ENCODE measurements around the gene CABLES1. TPM values are rescaled to one million over a fixed set of nuclear protein-coding genes. Genes with fewer than 3 reads are reported as not detected.

CABLES1 gene
- total RNA-seq, 1 experiment from 2014 or later, result 11.8 TPM

- ChIA-PET CTCF (no interaction called here), POLR2A (ENCODE audit: unreplicated experiment) (no interaction called here)
These were observed 118.3 kb downstream of the CABLES1 start for GRCh38 chr18:23253630-23254029.

GRCh38 chr18:23257137-23257536 lies 121.9 kb downstream of the CABLES1 start:
- Histone ChIP-seq H3K4me3 (no peak overlapping the region), H3K9me3 (ENCODE audit: insufficient read depth, low read depth) (no peaks in the 10 kb centered on the region), H3K4me2 (no peak overlapping the region), H4K20me1 (ENCODE audit: insufficient read depth) (no peaks in the 10 kb centered on the region), H3F3A (ENCODE audit: insufficient read depth, low read depth) (peaks cover 29% of the 10 kb centered on the region), H3K36me3 (ENCODE audit: low read depth) (no peaks in the 10 kb centered on the region), H2AFZ (no peak overlapping the region), H3K4me1 (replicated peaks; ENCODE audit: insufficient read depth) (peaks cover 40% of the 10 kb centered on the region), H3K9me2 (ENCODE audit: insufficient read depth) (no peaks in the 10 kb centered on the region), H3K79me2 (ENCODE audit: low read depth) (no peaks in the 10 kb centered on the region), H3K27ac (no peak overlapping the region), H3K27me3 (ENCODE audit: insufficient read depth, low read depth) (no peaks in the 10 kb centered on the region)
- DNase-seq, result no peak
- CTCF ChIA-PET, result no interaction called here
- POLR2A ChIA-PET (ENCODE audit: unreplicated experiment), result no interaction called here
- intact Hi-C loops (cut with micrococcal nuclease; ENCODE audit: unreplicated experiment), result no loop called here
- TF ChIP-seq CTCF (conservative IDR thresholded peaks at IDR 0.05), result no peak
- TF ChIP-seq EZH2 (IDR thresholded peaks at IDR 0.05; ENCODE audit: low read depth), result no peak
- no TSS peak for BruUV-seq (replicated peaks)

More at GRCh38 chr18:23253630-23254029, 118.3 kb downstream of the CABLES1 start:
- H3K4me3 ChIP-seq, result no peak overlapping the region
- no peaks in the 10 kb centered on the region for H3K27me3 ChIP-seq (ENCODE audit: insufficient read depth, low read depth)
- H3K27ac ChIP-seq, result no peak overlapping the region
- no peak for DNase-seq
- H3K4me1 ChIP-seq (replicated peaks; ENCODE audit: insufficient read depth), result peaks cover 5% of the 10 kb centered on the region
- H4K20me1 ChIP-seq (ENCODE audit: insufficient read depth), result no peaks in the 10 kb centered on the region
- no peak overlapping the region for H2AFZ ChIP-seq
- BruUV-seq (replicated peaks), result no TSS peak
- intact Hi-C loops (cut with micrococcal nuclease; ENCODE audit: unreplicated experiment), result no loop called here
- TF ChIP-seq CTCF (conservative IDR thresholded peaks at IDR 0.05), result no peak
- TF ChIP-seq EZH2 (IDR thresholded peaks at IDR 0.05; ENCODE audit: low read depth), result no peak
- H3K9me2 ChIP-seq (ENCODE audit: insufficient read depth), result no peaks in the 10 kb centered on the region
- no peaks in the 10 kb centered on the region for H3K36me3 ChIP-seq (ENCODE audit: low read depth)
- H3F3A ChIP-seq (ENCODE audit: insufficient read depth, low read depth), result no peaks in the 10 kb centered on the region
- H3K4me2 ChIP-seq, result no peak overlapping the region
- H3K9me3 ChIP-seq (ENCODE audit: insufficient read depth, low read depth), result no peaks in the 10 kb centered on the region
- H3K79me2 ChIP-seq (ENCODE audit: low read depth), result no peaks in the 10 kb centered on the region

- Histone ChIP-seq H3K4me3 (no peak overlapping the region), H2AFZ (no peak overlapping the region), H3K79me2 (ENCODE audit: low read depth) (no peaks in the 10 kb centered on the region), H3K4me2 (no peak overlapping the region), H3K36me3 (ENCODE audit: low read depth) (no peaks in the 10 kb centered on the region), H3K27ac (no peak overlapping the region), H3K4me1 (replicated peaks; ENCODE audit: insufficient read depth) (peaks cover 45% of the 10 kb centered on the region), H3K9me2 (ENCODE audit: insufficient read depth) (no peaks in the 10 kb centered on the region), H3F3A (ENCODE audit: insufficient read depth, low read depth) (peaks cover 29% of the 10 kb centered on the region), H4K20me1 (ENCODE audit: insufficient read depth) (no peaks in the 10 kb centered on the region), H3K27me3 (ENCODE audit: insufficient read depth, low read depth) (no peaks in the 10 kb centered on the region), H3K9me3 (ENCODE audit: insufficient read depth, low read depth) (no peaks in the 10 kb centered on the region)
- ChIA-PET POLR2A (ENCODE audit: unreplicated experiment) (no interaction called here), CTCF (no interaction called here)
- intact Hi-C loops (cut with micrococcal nuclease; ENCODE audit: unreplicated experiment), result no loop called here
- no peak for DNase-seq
- BruUV-seq (replicated peaks), result no TSS peak
- no peak for TF ChIP-seq CTCF (conservative IDR thresholded peaks at IDR 0.05)
- no peak for TF ChIP-seq EZH2 (IDR thresholded peaks at IDR 0.05; ENCODE audit: low read depth)
These were observed 122.6 kb downstream of the CABLES1 start for GRCh38 chr18:23257686-23258565.
